GM18519 (cell line): ENCODE data around the gene ACBD7.

Experiments
- ATAC-seq: cut with Tn5 transposase; IDR thresholded peaks from one replicate; pipeline ENCODE4 v1.9.1; 2021; ENCODE audit warnings: mild to moderate bottlenecking, moderate library complexity; ENCODE audit not compliant: unreplicated experiment, low FRiP score

ACBD7 gene

DNA sequence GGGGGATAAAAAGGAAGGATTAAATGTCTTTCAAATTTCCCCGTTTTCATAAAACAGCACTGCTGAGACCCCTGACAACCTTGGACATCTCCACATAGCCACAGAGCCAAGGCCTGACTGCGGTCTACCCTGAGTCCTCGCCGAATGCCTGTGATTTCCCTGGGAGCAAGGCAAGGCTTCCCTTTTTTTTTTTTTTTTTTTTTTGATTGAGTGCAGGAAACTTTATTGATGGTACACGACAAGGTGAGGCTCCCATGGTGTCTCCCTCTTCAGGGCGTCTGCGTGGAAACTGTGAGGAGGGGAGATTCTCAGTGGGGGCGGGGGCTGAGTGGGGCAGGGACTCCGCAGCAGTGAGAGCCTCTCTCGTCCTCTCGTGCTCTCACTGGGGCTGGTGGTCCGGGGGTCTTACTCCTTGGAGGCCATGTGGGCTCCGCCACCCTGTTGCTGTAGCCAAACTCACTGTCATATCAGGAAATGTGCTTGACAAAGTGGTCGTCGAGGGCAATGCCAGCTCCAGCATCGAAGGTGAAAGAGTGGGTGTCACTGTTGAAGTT, 4.4 kb upstream of the ACBD7 start:
- ATAC-seq, result no peak

- ATAC-seq, result no peak
Measured at GRCh38 chr10:15091418-15091817, 2.8 kb upstream of the ACBD7 start.

- ATAC-seq, result no peak
Measured at GRCh38 chr10:15084502-15084922, 4.1 kb downstream of the ACBD7 start.

- no peak for ATAC-seq
Measured at GRCh38 chr10:15083674-15084501, 4.7 kb downstream of the ACBD7 start.

GRCh38 chr10:15075421-15075820, 13.2 kb downstream of the ACBD7 start:
- ATAC-seq, result no peak

- no peak for ATAC-seq
Measured at GRCh38 chr10:15072358-15072757, 16.2 kb downstream of the ACBD7 start.

- ATAC-seq, result no peak
Measured at GRCh38 chr10:15069230-15069629, 19.3 kb downstream of the ACBD7 start.

DNA sequence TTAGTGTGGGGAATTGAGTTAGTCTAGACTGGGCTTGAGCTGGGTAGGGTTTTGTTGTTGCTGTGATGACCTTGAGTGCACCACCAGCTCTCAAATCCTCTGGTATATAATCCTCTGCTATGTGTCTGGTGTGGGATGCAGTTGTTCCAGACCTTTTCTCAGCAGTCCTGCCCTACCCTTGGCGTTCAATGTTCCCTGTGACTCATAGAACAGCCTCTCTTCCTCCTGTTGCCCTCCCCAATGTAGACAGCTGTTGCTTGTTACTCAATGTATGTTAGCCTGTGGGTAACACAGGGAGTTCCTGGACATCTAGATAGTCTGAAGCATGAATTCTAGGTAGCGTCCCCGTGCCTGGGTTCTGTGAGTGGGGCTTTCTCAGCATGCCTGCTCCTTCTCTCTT, 19.8 kb downstream of the ACBD7 start:
- ATAC-seq, result no peak

DNA sequence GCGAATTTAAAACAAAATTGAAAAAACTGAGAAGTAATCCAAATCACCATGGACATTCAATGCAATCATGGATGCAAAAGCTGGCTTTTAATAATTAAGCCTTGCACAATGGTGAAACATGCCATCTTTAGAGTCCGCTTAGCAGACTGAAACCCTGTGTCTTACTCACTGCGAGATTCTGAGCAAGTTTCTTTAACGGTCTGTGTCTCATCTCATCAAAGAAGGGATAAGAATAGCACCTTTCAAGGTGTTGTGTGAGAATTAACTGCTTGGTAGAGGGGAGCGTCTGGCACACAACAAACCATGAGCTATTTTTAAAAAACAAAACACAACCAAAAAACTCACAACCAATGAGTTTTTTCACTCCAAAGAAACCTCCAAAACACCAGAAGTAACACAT, 21.4 kb downstream of the ACBD7 start:
- ATAC-seq, result no peak

- no peak for ATAC-seq
Measured at GRCh38 chr10:15060638-15061037, 27.9 kb downstream of the ACBD7 start.

GRCh38 chr10:15059914-15060313, 28.7 kb downstream of the ACBD7 start:
- ATAC-seq, result no peak

- ATAC-seq, result no peak
Measured at GRCh38 chr10:15058689-15059088, 29.9 kb downstream of the ACBD7 start.

DNA sequence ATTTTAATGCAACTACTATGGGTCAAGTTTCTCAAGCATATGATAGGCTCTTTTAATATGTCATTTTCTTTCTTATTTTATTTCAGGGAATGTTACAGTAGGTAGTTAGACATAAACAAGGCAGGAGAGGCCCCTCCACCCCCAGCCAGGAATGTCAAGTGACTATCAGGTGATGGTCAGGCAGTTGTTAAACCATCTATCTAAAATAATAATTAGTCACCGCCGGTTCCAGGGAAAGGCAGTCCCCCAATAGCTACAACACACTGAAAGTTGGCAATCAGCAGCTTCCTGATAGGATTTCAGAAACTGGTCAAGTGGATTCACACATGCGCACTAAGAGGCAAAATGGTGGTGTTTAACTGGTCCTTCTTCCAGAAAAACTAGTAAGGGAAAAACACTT, 35.5 kb downstream of the ACBD7 start:
- ATAC-seq, result no peak

DNA sequence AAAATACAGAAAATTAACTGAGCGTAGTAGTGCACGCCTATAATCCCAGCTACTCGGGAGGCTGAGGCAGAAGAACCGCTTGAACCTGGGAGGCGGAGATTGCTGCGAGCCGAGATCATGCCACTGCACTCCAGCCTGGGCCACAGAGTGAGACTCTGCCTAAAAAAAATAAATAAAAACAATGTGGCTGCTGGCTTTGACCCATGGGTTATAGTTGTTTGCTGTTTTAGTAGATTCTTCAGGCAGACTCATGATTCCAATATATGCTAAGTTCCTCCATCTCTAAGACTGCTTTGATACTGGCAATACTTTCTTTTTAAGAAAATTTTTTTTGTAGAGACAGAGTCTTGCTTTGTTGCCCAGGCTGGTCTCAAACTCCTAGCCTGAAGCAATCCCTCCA, 36.5 kb downstream of the ACBD7 start:
- ATAC-seq, result no peak

DNA sequence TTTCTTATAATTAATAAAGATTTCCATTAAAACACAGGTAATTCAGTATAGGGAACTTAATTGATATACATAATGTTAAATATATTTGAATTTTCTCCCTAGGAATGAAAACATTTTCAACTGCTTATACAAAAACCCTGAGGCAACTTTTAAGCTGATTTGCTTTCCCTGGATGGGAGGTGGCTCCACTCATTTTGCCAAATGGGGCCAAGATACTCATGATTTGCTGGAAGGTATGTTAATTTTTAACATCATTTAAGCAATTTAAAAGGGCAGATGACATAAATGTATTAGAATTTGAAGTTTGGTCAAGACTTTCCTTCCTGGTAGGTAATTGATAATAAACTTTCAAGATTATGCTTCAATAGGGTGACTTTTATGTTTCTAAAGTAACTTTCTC, 39.0 kb downstream of the ACBD7 start:
- no peak for ATAC-seq

DNA sequence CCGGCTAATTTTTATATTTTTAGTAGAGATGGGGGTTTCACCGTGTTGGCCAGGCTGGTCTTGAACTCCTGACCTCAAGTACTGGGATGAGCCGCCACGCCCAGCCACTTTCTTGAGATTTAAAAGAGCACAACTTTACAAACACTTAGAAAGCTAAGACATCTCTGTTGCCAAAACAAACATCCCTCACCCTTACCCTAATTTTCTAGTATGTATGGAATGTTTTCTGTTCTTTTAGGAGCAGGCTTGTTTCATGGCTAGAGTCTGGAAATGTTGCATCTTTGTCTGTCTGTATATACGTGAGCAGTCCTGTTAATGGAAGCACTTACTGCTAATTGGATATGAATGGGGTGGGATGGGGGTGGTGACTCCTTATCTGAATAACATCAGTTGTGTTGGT, 42.0 kb downstream of the ACBD7 start:
- ATAC-seq, result no peak

DNA sequence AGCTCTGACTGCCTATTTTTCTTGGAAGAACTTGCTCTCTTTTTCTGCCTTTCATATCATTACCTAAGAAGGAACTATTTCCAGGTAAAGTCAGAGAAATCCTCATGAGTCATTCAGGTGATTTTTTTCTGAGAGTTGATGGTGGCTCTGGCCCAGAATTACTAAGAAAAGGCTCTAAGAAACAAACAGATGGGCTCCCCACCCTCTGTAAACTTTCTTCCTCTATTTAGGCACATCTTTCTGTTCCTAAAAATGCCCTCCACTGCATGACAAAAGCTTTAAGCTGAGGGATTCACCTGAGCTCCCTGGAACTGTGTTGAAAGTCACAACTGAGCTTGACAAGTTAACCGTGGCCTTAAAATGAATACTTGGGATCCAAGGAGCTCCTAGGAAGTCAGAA, 43.2 kb downstream of the ACBD7 start:
- no peak for ATAC-seq

GRCh38 chr10:15043674-15044073, 44.9 kb downstream of the ACBD7 start, which contains the start of gene OLAH:
OLAH (plus strand) TSS chr10:15043943; CDS start chr10:15047289, 3,346 bp downstream.
- no peak for ATAC-seq

GRCh38 chr10:15038416-15038815, 50.2 kb downstream of the ACBD7 start:
- no peak for ATAC-seq

DNA sequence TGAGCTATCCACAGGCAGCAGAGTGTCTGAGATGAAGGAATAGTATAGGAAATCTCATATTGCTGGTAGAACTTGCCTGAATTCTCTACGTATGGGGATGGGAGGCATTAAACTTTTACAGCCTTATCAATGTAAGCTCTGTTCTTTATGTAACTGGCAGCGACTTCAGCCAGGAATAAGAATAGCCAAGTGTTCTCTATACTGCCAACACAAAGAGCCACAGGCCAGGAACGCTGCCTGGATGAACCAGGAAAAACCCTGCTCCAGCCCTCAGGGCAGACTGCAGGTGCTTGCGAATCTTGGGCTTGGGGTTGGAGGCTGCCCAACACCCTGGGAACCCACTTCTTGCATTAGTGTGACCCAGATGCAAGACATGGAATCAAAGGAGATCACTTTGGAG, 50.9 kb downstream of the ACBD7 start:
- ATAC-seq, result no peak

DNA sequence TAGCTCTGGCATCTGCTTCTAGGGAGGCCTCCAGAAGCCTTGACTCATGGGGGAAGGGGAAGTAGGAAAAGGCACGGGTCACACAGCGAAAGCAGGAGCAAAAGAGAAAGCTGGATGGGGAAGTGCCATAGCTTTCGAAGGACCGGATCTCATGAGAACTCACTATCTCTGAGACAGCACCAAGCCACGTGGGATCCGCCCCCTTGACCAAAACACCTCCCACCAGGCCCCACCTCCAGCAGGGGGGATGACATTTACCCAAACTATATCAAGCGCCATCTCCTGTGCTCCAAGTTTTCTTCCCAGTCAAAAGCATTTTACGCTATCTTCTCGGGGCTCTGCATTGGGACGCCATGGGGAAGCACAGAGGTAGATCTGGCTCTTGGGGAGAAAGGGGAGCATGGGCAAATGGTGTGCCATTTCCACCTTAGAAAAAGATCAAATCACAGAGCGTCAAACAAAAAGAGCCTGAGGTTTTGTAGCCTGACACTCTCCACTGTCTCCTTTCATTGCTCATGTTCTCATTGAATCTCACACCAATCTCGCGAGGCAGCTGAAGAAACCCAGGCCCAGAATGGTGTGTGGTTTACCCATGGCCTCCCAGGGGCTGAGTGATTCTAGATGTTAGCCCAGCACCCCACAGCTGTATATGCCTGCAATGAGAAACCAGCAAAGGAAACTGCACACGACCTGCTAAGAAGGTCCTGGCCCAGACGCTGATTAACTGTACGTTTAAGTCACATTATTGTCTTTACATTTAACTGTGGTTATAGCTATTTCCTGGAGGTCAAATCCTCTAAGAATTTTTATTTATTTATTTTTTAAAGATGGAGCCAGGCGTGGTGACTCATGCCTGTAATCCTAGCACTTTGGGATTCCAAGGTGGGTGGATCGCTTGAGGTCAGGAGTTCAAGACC, 52.9 kb downstream of the ACBD7 start:
- ATAC-seq, result no peak
